22Rv1 (cell line): ENCODE data around the gene DMAC2.

Source experiments
- CTCF ChIP-seq: fragments of 450-650 bp; IDR thresholded peaks from 2 replicates; pipeline ENCODE4 v1.5.1; 2017; ENCODE audit warnings: mild to moderate bottlenecking
- ZFX ChIP-seq: fragments of 450-650 bp; IDR thresholded peaks from 2 replicates; pipeline ENCODE4 v1.6.1; 2017; ENCODE audit warnings: antibody characterized with exemption, borderline replicate concordance

GRCh38 chr19:41436674-41436951 is 3.1 kb downstream of the DMAC2 start:
- TF ChIP-seq CTCF (no peak), ZFX (no peak)
